CD14-positive monocyte (primary cell): ENCODE results near the gene AVL9. TPM values are rescaled to one million over a fixed set of nuclear protein-coding genes. Genes with fewer than 3 reads are reported as not detected.

ENCODE experiments used
- DNase-seq, 3 donors: peaks; one replicate each; pipeline ENCODE4 v3.0.0-alpha.2; 2011 to 2022
- H2AFZ ChIP-seq: 2 replicates; pipeline ENCODE4 v1.6.0; 2012; ENCODE audit warnings: mild to moderate bottlenecking, low read depth, low read length, inconsistent platforms; ENCODE audit not compliant: insufficient read depth, poor library complexity, severe bottlenecking
- H3K27ac ChIP-seq, 2 donors: 1 replicate in 1 of 2; 2 replicates in 1 of 2; pipeline ENCODE4 v1.5.1; 2012 to 2013; ENCODE audit warnings: low read length in 2 of 2, control low read depth in 1 of 2, inconsistent platforms in 1 of 2, low read depth in 1 of 2, mild to moderate bottlenecking in 1 of 2
- H3K27me3 ChIP-seq, 2 donors: one replicate each; pipeline versions ENCODE4 v1.6.0 to v1.6.1; 2011 to 2013; ENCODE audit warnings: low read length in 2 of 2; ENCODE audit not compliant: control insufficient read depth in 2 of 2, insufficient read depth in 2 of 2
- H3K36me3 ChIP-seq, 2 donors: replicated peaks in 1 of 2; 1 replicate in 1 of 2; 2 replicates in 1 of 2; pipeline versions ENCODE4 v1.5.1 to v1.6.1; 2012 to 2013; ENCODE audit warnings: low read length in 2 of 2, control low read depth in 1 of 2, inconsistent platforms in 1 of 2, mild to moderate bottlenecking in 1 of 2; ENCODE audit not compliant: insufficient read depth in 2 of 2, control insufficient read depth in 1 of 2
- H3K4me1 ChIP-seq, 2 donors: 1 replicate in 1 of 2; 2 replicates in 1 of 2; pipeline versions ENCODE4 v1.5.1 to v1.6.1; 2012 to 2013; ENCODE audit warnings: low read length in 2 of 2, control low read depth in 1 of 2, inconsistent platforms in 1 of 2, mild to moderate bottlenecking in 1 of 2, moderate library complexity in 1 of 2; ENCODE audit not compliant: insufficient read depth in 2 of 2, control insufficient read depth in 1 of 2
- H3K4me2 ChIP-seq: replicated peaks from 2 replicates; pipeline ENCODE3; 2012; ENCODE audit warnings: low read length, moderate library complexity, mild to moderate bottlenecking; ENCODE audit not compliant: poor library complexity, severe bottlenecking; ENCODE audit errors: extremely low read depth
- H3K4me3 ChIP-seq, 3 experiments: fragments of 200-600 bp in 1 of 3; sonication (generic) in 1 of 3; replicated peaks in 1 of 3; 1 replicate in 2 of 3; 2 replicates in 1 of 3; pipeline ENCODE4 v1.5.1; 2011 to 2013; ENCODE audit warnings: low read length in 3 of 3, mild to moderate bottlenecking in 3 of 3, control low read depth in 2 of 3, low read depth in 2 of 3, inconsistent platforms in 1 of 3, moderate library complexity in 1 of 3
- H3K79me2 ChIP-seq: 2 replicates; pipeline ENCODE4 v1.6.0; 2012; ENCODE audit warnings: mild to moderate bottlenecking, control low read depth, inconsistent platforms, low read length, moderate library complexity; ENCODE audit not compliant: insufficient read depth
- H3K9ac ChIP-seq: 2 replicates; pipeline ENCODE4 v1.6.0; 2017; ENCODE audit warnings: low read length, mild to moderate bottlenecking; ENCODE audit not compliant: insufficient read depth, poor library complexity, severe bottlenecking
- H3K9me3 ChIP-seq, 2 donors: replicated peaks in 1 of 2; 1 replicate in 1 of 2; 2 replicates in 1 of 2; pipeline versions ENCODE4 v1.5.1 to v1.6.1; 2012 to 2013; ENCODE audit warnings: low read length in 2 of 2, control low read depth in 1 of 2; ENCODE audit not compliant: control insufficient read depth in 1 of 2, insufficient read depth in 1 of 2
- H4K20me1 ChIP-seq: 2 replicates; pipeline ENCODE4 v1.6.0; 2012; ENCODE audit warnings: mild to moderate bottlenecking, low read length, control low read depth, moderate library complexity; ENCODE audit not compliant: insufficient read depth
- H3K27ac Mint-ChIP-seq, 7 donors: one replicate each; pipeline ENCODE4 v1.8.0; 2020; ENCODE audit warnings: mild to moderate bottlenecking in 7 of 7, mixed read lengths in 7 of 7, moderate library complexity in 6 of 7, inconsistent platforms in 2 of 7
- H3K27me3 Mint-ChIP-seq, 3 donors: one replicate each; pipeline ENCODE4 v1.8.0; 2021 to 2022; ENCODE audit warnings: low read depth in 3 of 3, mild to moderate bottlenecking in 3 of 3, mixed read lengths in 3 of 3, moderate library complexity in 3 of 3, inconsistent platforms in 1 of 3
- H3K36me3 Mint-ChIP-seq, 2 donors: one replicate each; pipeline ENCODE4 v1.8.0; 2020; ENCODE audit warnings: mixed read lengths in 2 of 2, inconsistent platforms in 1 of 2, mild to moderate bottlenecking in 1 of 2
- H3K4me1 Mint-ChIP-seq: one replicate; pipeline ENCODE4 v1.8.0; 2020; ENCODE audit warnings: mild to moderate bottlenecking, mixed read lengths
- H3K4me3 Mint-ChIP-seq, 2 donors: one replicate each; pipeline ENCODE4 v1.8.0; 2020; ENCODE audit warnings: mild to moderate bottlenecking in 2 of 2, mixed read lengths in 2 of 2, moderate library complexity in 1 of 2
- H3K9me3 Mint-ChIP-seq, 7 donors: one replicate each; pipeline ENCODE4 v1.8.0; 2020 to 2022; ENCODE audit warnings: mixed read lengths in 7 of 7, mild to moderate bottlenecking in 6 of 7, moderate library complexity in 6 of 7, inconsistent platforms in 2 of 7
- CTCF ChIP-seq: fragments of 200-600 bp; IDR thresholded peaks from one replicate; pipeline ENCODE4 v1.8.0; 2022; ENCODE audit warnings: antibody characterized with exemption, mild to moderate bottlenecking
- WGBS: methylation state at CpG from one replicate; pipeline ENCODE4 v1.1.5; 2013; ENCODE audit warnings: missing lambda C conversion rate; ENCODE audit not compliant: insufficient coverage; 5-methylcytosine and 5-hydroxymethylcytosine counted together
- intact Hi-C, 2 donors: fragments of 100-400 bp; cut with micrococcal nuclease; formaldehyde crosslinking; loops; one replicate each; pipeline versions ENCODE4 v1.15.0 to v1.15.1; 2023
- polyA plus RNA-seq, 3 donors: library from polyadenylated mRNA; depleted of rRNA in 1 of 3; unstranded in 2 of 3; stranded (reverse) in 1 of 3; fragments of 300-500 nt in 2 of 3; fragments of >200 nt in 1 of 3; fragmentation: Illumina TruSeq in 2 of 3; gene quantifications; 1 replicate in 2 of 3; 2 replicates in 1 of 3; pipeline ENCODE4 v1.2.3, GENCODE V29; 2012 to 2021

AVL9 gene
- polyA plus RNA-seq, 3 donors, result 16.3 to 17.1 (median 16.8) TPM

- H3K27ac Mint-ChIP-seq, result no peak overlapping the region
- no peak overlapping the region for H3K27ac ChIP-seq
- H3K9ac ChIP-seq, result no peak overlapping the region
- peaks cover 100% of the 10 kb centered on the region for H4K20me1 ChIP-seq
- no peaks in the 10 kb centered on the region for H3K27me3 ChIP-seq
- no peak overlapping the region for H2AFZ ChIP-seq
- peaks cover 84% of the 10 kb centered on the region for H3K79me2 ChIP-seq
- H3K4me3 Mint-ChIP-seq, result no peak overlapping the region
- peaks cover 6 to 28% of the 10 kb centered on the region in 2 donors for H3K36me3 ChIP-seq
- H3K4me1 ChIP-seq, result no peaks in the 10 kb centered on the region
- intact Hi-C loops, result no loop called here
- H3K4me1 Mint-ChIP-seq, result peaks cover 6% of the 10 kb centered on the region
- peaks cover 13 to 21% of the 10 kb centered on the region in 2 donors for H3K36me3 Mint-ChIP-seq
- TF ChIP-seq CTCF, result no peak
- H3K9me3 ChIP-seq, result no peaks in the 10 kb centered on the region
- H3K9me3 Mint-ChIP-seq, result peaks cover 0 to 3% (median 0%) of the 10 kb centered on the region in 7 donors
- over 99% methylated on average over 12 of the region's 13 CpGs for WGBS
- H3K27me3 Mint-ChIP-seq, result peaks cover 0 to 2% (median 0%) of the 10 kb centered on the region in 3 donors
- no peak for DNase-seq
- no peak overlapping the region for H3K4me3 ChIP-seq
- no peak overlapping the region for H3K4me2 ChIP-seq
Measured at GRCh38 chr7:32531402-32531801, 36.1 kb downstream of the AVL9 start.

- DNase-seq, result no peak
- Histone ChIP-seq H4K20me1 (peaks cover 100% of the 10 kb centered on the region), H2AFZ (no peak overlapping the region), H3K36me3 (peaks cover 6 to 25% of the 10 kb centered on the region in 2 donors), H3K4me2 (no peak overlapping the region), H3K27ac (no peak overlapping the region), H3K9me3 (no peaks in the 10 kb centered on the region), H3K4me1 (no peaks in the 10 kb centered on the region), H3K9ac (no peak overlapping the region), H3K79me2 (peaks cover 84% of the 10 kb centered on the region), H3K27me3 (no peaks in the 10 kb centered on the region), H3K4me3 (no peak overlapping the region)
- H3K9me3 Mint-ChIP-seq, result peaks cover 0 to 3% (median 0%) of the 10 kb centered on the region in 7 donors
- H3K27ac Mint-ChIP-seq, result no peak overlapping the region
- peaks cover 0 to 2% (median 0%) of the 10 kb centered on the region in 3 donors for H3K27me3 Mint-ChIP-seq
- no peak overlapping the region for H3K4me3 Mint-ChIP-seq
- TF ChIP-seq CTCF, result no peak
- peaks cover 6% of the 10 kb centered on the region for H3K4me1 Mint-ChIP-seq
- WGBS, result no CpG with 5 or more reads among the region's 3 CpGs
- peaks cover 13 to 19% of the 10 kb centered on the region in 2 donors for H3K36me3 Mint-ChIP-seq
- intact Hi-C loops, result no loop called here
Measured at GRCh38 chr7:32532086-32532485, 36.8 kb downstream of the AVL9 start.
